DMS114 treated with DMSO at 0.1 percent for 48 hours (cell line): Measurements from ENCODE around the gene STT3A.

Experiments
- DNase-seq: peaks from one replicate; lab custom pipeline; 2025; ENCODE audit not compliant: unreplicated experiment; lab: John Stamatoyannopoulos, UW

The STT3A gene

DNA sequence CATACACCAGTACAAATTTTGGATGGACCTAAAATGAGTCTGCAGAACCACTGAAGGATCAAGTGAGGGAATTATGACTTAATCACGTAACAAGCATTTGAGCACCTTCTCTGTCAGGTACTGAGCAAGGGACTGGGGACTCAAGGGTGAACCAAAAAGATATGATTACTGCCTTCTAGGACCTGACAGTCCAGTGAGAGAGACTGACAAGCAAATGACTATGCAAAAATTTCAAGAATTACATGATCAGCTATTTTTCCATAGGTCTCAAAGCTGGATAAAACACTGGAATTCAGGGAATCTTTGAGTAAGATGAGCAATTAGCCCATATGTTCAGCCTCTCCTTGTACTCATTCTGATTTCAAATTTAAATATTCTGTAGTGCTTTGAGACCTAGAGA lies 5.2 kb upstream of the STT3A start:
- DNase-seq = no peak

DNA sequence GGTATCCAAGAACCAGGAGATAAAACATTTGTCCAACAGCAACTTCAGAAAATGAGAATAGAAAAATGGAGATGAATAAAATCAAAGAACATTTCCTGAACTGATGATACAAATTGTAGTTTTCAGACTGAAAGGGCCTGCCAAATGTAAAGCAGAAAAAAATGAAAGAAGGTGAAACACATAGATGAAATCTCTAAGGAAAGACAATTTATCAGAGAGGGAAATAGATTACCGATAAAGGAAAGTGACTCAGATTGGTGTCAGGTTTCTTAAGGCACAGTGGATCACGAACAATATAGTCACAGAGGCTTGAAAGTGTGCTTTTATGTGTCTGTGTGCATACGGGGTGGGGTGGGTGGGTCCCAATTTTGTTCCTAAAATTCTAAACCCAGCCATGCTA lies 4.1 kb upstream of the STT3A start:
- DNase-seq = no peak

DNA sequence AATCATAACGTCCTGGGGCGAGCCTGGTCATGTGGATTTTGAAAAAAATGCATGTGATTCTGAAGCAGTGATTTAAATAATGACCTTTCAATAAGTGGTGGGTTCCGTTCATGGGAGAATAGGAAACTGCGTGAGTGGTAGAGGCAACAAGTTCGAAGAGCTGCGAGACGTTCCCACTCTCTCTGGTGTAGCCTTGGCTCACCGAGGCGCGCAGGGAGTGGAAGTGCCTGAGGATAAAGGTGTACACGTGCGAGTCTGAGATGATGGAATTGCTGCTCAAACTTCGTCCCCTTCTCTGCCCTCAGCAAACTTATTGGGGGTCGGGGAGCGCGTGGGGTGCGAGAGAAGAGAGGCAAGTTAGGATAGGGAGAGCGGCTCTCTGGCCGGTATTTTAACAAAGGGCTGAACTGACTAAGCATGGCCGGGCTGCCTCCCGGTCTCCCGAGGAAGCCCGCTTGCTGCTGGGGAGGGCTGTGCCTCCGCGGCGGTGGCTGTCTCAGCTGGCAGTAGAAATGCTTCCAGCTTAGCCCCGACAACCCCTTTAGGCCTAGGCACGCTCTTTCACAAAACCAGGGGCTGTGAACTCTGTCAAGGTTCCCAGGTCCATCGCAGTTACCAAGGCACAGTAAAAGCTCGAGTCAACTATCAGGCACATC lies 875 bp upstream of the STT3A start:
- no peak for DNase-seq

DNA sequence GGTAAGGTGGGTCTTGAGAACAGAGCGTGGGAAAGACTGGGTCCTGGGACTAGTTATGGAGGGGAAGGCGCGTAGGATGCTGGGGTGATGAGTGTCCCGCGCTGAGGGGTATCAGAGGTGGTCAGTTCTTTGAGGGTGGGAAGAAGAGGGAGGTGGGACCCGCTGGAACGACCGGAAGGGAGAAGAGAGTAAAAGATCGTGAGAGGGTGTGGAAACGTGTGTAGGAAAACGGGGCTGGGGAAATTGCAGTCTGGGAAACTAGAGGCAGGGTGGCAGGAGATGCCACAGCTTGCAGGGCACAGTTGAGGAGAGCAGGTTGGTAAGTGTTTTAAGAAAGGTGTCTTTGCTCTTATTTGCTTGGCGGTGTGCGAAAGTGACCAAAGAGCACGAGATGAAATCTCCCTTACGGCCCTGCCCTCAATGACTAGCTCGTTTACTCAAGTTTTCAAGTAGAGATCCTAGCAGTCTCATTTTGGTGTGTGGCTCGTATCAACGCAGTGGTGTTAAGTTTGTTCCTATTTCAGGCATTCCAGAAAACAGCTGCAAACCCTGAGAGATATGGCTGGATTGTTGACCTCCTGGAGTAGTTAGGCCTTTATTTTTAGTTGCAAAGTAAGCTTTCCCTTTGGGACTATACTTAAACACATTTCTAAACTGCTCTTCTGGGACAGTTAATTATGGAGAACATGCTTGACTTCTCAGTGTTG lies 615 bp downstream of the STT3A start:
- DNase-seq = peak; percentile 3

DNA sequence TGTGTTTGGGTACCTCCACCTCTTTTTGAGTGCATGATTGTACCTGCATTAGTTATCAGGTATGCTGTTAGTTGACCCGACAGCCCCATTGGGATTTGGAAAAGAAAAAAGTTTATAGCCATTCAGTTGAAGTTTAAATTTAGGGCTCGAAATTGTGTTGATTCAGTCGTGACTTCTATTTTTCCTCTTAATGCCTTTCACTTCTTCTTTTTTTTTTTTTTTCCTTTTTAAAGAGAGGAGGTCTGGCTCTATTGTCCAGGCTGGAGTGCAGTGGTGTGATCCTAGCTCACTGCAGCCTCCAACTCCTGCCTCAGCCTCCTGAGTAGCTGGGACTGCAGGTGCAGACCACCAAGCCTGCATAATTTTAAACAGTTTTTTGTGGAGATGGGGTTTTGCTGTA lies 2.3 kb downstream of the STT3A start:
- no peak for DNase-seq

DNA sequence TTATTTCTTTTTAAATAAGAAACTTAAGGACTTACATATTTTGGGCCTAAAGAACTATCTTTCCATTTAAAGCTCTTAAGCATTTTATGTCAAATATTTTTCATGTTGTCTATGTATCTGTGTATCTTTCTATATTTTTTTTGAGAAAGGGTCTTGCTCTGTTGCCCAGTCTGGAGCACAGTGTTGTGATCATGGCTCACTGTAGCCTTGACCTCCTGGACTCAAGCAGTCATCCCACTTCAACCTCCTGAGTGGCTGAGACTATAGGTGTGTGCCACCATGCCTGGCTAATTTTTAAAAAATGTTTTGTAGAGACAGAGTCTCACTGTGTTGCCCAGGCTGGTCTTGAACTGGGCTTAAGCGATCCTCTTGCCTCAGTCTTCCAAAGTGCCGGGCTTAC lies 8.0 kb downstream of the STT3A start:
- DNase-seq = no peak

DNA sequence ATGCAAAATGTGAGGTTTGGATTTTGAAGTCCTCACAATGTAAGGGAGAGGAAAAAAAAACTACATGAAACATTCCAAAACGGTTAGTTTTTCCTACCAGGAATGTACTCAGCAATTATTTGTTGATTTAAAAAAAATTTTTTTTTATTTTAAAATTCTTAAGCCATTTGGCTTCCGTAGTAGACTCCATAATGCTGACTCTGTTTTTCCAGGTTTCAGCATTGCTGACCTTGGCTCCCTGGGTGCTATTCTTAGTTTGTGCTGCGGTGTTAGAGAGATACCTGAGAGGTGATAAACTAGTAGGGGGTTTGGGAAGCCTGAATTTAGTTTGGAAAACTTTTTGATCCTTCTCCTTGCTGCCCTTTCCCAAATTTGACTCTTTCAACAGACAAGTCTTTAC lies 10.6 kb downstream of the STT3A start:
- no peak for DNase-seq

DNA sequence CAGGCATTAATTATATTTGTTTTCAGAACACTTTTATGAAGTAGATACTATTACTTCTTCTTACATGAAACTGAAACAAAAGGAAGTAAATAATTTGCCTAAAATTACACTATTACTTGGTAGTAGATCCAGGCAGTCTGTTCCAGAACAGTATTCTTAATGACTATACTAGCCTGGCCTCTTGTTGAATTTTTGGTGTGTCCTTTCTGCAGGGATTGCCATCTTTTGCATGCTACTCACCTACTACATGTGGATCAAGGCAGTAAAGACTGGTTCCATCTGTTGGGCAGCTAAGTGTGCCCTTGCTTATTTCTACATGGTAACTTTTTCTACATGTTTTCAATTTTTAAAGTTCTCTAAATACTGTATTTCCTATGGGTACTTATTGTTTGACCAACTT lies 12.8 kb downstream of the STT3A start:
- no peak for DNase-seq

DNA sequence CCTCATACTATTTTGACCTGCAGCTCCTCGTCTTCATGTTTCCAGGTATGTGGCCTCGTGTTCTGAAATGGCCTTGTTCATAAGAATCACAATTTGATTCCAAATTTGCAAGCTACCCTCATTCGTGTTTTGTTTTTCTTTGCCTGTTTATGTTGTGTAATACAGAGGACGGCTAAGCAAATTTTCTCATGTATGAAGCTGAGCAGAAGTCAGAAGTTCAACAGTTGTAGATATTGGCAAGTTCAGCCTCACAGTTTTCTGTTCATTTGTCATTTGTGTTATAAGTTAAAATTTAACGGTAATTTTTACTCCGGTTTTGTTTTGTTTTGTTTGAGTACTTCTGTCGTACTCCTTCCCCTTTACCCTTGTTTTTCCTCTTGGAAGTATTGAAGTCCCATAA lies 16.9 kb downstream of the STT3A start:
- DNase-seq = no peak

DNA sequence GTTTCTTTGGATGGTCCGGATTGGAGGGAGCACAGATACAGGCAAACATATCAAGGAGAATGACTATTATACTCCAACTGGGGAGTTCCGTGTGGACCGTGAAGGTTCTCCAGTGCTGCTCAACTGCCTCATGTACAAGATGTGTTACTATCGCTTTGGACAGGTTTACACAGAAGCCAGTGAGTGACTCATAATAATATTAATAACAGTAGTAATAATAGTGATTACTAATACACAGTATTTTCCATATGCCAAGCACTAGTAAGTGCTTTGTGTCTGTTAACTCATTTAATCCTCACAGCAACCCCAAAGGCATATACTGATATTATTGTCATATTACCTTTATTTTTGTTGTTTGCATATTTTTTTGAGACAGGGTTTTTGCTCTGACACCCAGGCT lies 25.7 kb downstream of the STT3A start:
- no peak for DNase-seq

DNA sequence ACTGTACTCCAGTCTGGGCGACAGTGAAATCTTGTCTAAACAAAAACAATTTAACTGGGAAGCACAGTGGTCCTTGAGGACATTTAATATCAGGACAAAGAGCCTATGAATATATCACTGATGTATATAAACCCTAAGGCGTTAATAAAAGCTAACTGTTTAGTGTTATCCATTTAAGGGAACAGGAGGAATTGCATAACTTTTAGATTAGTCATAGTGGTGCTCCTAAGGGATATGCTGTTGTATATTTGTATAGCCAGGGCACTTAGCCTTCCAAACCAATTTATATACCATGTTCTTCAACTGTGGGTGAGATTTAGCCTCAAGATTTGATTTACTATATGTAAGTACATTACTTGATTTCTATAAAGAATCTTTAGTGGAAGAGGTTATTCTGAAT lies 29.3 kb downstream of the STT3A start:
- no peak for DNase-seq

DNA sequence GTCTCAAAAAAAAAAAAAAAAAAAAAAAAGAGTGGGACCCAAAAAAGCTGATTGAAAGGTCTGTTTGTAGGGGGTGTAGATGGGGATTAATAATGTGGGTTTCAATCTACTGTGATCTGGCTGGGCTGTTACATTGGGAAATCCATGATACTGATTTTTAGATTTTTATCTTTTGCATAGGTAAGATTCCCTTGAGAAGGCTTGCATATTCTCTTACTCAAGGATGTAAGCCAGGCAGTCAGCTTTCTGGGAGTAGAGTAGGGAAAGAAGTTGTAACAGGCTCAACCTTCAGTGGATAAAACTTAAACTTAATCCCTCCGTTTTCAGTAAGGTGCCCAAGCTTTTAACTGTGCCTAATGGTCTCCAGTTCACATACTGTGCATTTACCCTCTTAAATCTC lies 30.4 kb downstream of the STT3A start:
- DNase-seq = no peak

DNA sequence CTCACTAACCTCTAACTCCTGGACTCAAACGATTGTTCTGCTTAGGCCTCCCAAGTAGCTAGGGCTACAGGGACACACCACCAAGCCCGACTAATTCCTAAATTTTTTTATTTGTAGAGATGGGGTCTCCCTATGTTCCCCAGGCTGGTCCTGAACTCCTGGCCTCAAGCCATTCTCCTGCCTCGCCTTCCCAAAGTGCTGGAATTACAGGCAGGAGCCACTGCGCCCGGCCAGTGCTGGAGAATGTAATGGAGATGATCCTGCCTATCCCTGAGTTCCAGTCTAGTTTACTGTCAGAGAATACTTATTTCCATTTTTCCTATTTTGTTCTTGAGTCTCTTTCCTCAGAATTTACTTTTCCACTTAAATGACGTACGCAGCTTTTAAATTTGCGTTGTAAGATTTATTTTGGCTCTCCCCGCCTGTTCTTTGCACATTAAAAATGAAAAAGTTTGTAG lies 32.1 kb downstream of the STT3A start, which contains the start of gene CHEK1:
TSS of gene CHEK1 (plus strand) at position 408 of the 458 bp plus-strand sequence. CDS start 1,606 bp downstream, outside the sequence.
- DNase-seq = no peak

DNA sequence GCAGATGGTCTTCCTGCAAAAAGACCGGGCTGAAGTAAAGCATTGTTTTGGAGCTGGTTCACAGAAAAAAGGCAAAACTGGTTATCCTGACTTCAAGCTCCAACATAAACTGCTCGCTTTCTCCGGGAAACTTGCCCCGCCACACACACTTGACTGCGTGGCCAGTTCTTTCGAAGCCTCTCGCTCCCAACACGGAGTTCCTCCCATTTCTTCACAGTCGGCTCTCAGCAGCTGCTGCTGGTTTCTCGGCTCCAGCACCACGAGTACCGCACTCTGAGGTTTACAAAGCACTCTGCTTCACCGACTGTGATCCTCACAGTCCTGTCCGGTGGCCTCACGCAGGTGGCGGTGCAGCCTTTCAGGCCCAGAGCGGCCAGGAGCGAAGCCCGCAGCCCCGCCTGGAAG lies 32.6 kb downstream of the STT3A start:
- DNase-seq = peak; percentile 7

DNA sequence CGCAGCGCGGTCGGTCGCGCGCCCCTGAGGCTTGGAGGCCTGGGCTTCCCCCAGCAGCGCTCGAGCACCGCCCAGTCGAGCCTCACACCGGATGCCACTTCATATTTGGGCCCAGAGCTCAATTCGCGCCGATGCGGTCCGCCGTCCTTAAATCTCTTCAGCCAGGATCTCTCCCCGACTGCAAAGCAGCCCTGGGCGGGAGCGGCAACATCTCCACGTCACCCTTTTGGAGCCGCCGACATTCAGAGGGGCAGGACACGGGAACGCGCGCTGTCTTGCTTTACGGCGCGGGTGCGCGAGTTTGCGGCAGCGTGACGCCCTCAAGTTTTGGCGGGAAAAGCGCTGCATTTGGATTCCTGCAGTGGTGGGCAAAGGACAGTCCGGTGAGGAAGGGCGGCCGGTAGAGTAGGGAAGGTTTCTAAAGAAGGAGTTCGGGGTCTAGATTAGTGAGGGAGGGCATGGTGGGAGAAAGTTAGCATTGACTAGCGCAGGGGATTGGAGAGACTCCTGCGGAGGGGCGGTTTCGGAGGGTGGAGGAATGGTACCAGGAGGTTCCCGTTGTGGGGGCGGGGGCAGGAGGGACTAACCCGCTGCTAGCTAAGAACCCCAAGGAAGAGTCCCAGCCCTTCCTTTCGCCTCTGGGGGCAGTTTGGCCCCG lies 33.1 kb downstream of the STT3A start:
- peak; percentile 71 for DNase-seq

DNA sequence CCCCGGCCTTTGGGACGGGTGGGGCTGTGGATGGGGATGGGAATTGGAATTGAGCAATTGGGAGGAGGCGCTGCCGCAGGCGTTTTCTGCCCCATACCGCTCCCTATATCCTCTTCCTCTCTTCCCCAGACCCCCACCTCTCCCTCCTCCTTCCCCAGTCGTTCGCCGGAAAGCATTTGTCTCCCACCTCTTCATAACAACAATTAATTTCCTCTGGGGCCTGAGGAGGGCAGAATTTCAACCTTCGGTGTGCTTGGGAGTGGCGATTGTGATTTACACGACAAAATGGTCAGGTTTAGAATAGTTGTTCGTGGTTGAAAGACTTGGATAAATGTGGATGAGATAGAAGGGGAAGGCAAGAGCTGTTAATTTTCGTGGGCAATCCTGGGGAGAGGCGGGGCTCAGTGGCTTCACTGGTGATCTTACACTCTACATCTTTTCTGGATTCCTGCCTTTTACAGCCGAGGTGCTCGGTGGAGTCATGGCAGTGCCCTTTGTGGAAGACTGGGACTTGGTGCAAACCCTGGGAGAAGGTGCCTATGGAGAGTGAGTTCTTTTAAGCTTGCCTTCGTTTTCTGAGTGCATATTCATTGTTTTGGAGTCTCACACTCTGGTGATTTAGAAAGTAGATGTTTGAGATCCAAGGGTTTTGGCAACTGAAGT lies 33.8 kb downstream of the STT3A start:
- peak; percentile 71 for DNase-seq

DNA sequence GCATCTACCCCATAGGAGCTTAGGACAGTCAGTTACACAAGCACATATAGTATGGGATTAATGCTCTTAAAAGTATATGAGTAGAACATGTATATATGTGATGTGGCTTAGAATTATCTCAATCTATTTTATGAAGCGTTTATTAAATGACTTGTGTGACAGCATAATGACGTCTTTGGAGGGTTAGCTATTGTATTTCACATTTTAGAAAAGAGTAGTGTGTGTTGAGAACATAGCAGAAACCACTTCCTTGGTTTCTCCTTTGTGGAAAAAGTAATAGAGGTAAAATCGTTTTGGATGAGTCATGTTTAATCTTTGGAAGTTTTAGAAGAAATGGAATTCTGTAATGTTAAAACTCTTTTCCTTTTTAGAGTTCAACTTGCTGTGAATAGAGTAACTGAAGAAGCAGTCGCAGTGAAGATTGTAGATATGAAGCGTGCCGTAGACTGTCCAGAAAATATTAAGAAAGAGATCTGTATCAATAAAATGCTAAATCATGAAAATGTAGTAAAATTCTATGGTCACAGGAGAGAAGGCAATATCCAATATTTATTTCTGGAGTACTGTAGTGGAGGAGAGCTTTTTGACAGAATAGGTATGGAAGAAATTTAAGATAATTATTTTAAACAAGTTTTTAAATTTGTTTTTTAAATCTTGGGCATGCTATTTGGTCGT lies 34.7 kb downstream of the STT3A start:
- no peak for DNase-seq

DNA sequence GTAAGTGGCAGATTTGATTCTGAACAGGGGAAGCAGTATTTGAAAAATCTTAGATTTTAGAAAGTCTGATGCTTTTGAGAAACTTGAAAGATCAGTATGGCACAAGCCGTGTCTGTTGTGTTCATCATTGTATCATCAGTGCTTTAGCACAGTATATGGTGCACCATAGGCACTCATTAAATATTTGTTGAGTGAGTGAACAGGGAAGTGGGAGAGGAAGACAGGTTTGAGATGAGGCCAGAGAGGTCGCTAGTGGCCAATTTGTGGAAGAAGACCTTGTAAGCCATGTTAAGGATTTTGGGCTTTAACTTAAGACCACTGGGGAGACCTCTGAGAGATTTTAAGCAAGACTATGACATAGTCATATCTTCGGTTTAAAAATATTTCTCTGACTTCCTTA lies 45.2 kb downstream of the STT3A start:
- DNase-seq = no peak

DNA sequence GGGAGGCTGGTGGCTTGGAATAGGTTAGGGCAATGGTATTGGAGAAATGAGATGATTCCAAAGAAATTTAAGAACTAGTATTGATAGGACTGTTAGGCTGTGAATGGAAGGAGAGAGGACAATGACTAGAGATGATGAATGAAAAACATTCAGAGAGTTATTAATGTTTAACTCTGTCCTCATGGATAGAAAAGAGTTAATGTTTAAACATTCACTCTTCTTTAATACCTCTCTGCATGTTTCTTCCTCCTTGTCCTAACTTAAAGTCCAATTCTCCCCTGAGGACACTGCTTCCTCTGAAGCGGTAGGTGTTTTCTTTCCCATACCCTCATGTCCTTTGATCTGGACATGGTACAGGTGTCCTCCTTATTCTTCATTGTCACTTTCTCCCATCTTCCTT lies 45.7 kb downstream of the STT3A start:
- no peak for DNase-seq

DNA sequence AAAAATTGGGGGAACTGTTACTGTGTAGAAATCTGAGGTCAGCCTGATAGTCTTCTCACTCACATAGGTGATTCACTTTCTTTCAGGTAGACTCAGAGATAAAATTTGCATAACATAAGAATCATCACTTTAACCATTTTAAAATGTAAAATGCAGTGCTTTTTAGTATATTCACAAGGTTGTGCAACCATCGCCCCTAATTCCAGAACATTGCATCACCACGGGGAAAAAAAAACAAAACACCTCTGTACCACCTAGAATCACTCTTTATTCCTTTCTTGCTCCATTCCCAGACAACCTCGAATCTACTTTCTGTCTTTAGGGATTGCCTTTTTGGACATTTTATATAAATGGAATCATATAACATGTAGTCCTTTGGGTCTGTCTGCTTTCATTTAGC lies 53.2 kb downstream of the STT3A start:
- DNase-seq = no peak

DNA sequence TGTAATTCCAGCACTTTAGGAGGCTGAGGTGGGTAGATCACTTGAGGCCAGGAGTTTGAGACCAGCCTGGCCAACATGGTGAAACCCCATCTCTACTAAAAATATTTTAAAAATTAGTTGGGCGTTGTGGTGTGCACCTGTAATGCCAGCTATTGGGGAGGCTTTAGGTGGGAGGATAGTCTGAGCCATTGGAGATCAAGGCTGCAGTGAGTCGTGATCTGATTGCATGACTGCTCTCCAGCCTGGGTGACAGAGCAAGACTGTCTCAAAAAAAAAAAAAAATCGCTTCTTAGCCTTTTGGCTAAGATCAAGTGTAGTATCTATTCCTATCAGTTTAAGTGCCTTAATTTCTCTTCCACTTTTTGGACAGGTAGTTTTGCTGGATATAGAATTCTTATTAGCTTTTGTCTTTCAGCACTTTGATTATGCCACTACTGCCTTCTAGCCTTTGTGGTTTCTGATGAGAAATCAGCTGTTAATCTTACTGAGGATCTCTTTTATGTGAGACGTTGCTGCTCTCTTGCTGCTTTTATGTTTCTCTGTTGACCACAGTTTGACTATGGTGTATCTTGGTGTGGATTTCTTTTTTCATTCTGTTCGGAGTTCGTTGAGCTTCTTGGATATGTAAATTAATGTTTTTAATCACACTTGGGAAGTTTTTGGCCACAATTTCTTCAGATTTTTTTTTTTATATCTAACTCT lies 57.0 kb downstream of the STT3A start:
- DNase-seq = no peak
